Sigmoid colon (tissue), 4 donors: Measurements from ENCODE around the gene GPR4.

ENCODE experiments used
- CTCF ChIP-seq, 4 experiments: fragments of 450-650 bp in 3 of 4; fragments of 200-600 bp in 1 of 4; IDR thresholded peaks; one replicate each; pipeline ENCODE4 v1.5.1; 2016 to 2019; ENCODE audit warnings: antibody characterized with exemption in 4 of 4, mild to moderate bottlenecking in 3 of 4, moderate library complexity in 2 of 4
- EP300 ChIP-seq, 4 donors: sonication (generic); formaldehyde crosslinking; IDR thresholded peaks; one replicate each; pipeline ENCODE4 v1.6.1; 2017; ENCODE audit warnings: antibody characterized with exemption in 4 of 4
- POLR2AphosphoS5 ChIP-seq, 4 donors: sonication (generic); formaldehyde crosslinking; IDR thresholded peaks; one replicate each; pipeline ENCODE4 v1.6.1; 2017; ENCODE audit warnings: antibody characterized with exemption in 4 of 4

- no peak for TF ChIP-seq EP300 (IDR thresholded peaks at IDR 0.05)
- no peak for TF ChIP-seq CTCF (IDR thresholded peaks at IDR 0.05)
- TF ChIP-seq POLR2AphosphoS5 (IDR thresholded peaks at IDR 0.05), result peak in 2 of 4 donors; percentile 26 to 39
Measured at GRCh38 chr19:45613926-45614725, 12.1 kb upstream of the GPR4 start.
